ENCODE measurements around the gene ZNF652. TPM values are rescaled to one million over a fixed set of nuclear protein-coding genes. Genes with fewer than 3 reads are reported as not detected.
A peak's percentile ranks its signal among the peaks of the same experiment; 100 is the strongest.
"Not testable (repeated sequence)": the region's sequence is repeated elsewhere in the genome, so short reads cannot be mapped to it uniquely, and the experiment has no call there.

ZNF652 gene
- total RNA-seq, 3 donors from 2014 or later: 2.8 to 3.2 (median 3.1) TPM

DNA sequence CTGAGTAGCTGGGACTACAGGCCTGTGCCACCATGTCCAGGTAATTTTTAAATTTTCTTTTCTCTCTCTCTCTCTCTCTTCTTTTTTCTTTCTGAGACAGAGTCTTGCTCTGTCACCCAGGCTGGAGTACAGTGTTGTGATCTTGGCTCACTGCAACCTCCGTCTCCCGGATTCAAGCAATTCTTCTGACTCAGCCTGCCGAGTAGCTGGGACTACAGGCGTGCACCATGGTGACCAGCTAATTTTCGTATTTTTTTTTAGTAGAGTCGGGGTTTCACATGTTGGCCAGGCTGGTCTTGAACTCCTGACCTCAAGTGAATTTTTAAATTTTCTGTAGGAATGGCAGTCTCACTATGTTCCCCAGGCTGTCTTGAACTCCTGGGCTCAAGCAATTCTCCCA, 11.1 kb upstream of the ZNF652 start:
- no peaks in the 10 kb centered on the region for H3K9me3 Mint-ChIP-seq
- peaks cover 4% of the 10 kb centered on the region for H3K36me3 Mint-ChIP-seq (ENCODE audit: insufficient read depth)
- no peak for DNase-seq
- H3K4me3 Mint-ChIP-seq: no peak overlapping the region
- ATAC-seq: no peak
- H3K4me1 Mint-ChIP-seq (ENCODE audit: low read depth): peaks cover 6% of the 10 kb centered on the region
- no peaks in the 10 kb centered on the region for H3K27me3 Mint-ChIP-seq (ENCODE audit: low read depth)

DNA sequence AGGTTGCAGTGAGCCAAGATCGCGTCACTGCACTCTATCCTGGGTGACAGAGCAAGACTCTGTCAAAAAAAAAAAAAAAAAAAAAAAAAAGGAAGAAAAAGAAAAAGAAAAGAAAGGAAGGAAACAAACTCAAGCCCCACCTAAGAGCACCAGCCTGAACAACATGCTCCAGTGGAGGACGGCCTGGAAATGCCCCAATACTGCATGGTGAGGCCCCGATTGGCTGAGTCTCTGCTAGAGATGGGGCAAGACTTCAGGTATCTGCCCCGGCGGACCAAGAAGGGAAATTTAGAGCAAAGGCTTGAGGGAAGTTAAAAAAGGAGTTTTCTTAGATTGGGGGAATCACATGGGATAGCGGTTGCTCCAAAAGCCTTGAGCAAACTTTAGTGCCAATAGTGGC, 10.4 kb upstream of the ZNF652 start:
- Mint-ChIP-seq H3K4me1 (ENCODE audit: low read depth) (peaks cover 7% of the 10 kb centered on the region), H3K27me3 (ENCODE audit: low read depth) (no peaks in the 10 kb centered on the region), H3K36me3 (ENCODE audit: insufficient read depth) (peaks cover 4% of the 10 kb centered on the region), H3K4me3 (no peak overlapping the region), H3K9me3 (no peaks in the 10 kb centered on the region)
- DNase-seq (no peak), ATAC-seq (no peak)

DNA sequence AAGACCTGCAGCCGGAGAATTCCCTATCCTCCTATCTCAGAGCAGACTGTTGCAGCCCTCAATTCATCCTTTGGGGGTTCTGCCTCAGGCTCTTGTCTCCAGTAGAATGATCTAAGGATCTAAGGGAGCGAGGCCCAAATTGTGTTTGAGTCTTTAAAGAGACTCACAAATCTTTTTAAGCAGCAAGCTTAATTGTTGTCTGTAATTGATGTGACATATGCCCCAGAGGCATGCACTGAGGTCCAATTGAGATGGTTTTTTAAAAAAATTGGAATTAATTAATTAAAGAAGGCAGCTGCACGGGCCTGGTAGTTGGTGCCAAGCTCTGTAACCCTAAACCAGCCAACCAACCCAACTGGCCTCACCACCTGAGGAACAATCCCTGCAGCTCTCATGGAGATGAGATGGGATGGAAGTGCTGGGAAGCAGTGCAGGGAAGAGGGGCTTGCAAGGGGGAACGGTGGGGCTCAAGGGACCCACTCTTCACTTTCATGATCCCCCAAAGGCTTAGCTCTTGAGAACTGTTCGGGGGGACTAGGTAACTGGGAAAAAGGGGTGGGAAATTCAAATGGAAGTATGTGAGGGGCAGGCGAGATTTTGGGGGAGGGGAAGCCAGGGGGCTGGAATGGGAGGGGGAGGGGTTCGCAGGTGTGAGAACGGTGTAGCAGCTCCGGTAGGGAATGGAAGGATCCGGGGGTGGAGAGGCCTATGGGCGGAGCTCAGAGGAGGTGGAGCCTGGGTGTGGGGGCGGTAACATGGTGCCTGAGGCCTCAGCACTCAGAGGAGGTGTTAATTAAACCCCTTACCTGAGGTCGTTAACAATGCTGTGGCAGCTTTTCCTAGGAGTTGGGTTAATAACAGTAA, 9.2 kb upstream of the ZNF652 start:
- peaks cover 7% of the 10 kb centered on the region for H3K4me1 Mint-ChIP-seq (ENCODE audit: low read depth)
- no peaks in the 10 kb centered on the region for H3K9me3 Mint-ChIP-seq
- H3K27me3 Mint-ChIP-seq (ENCODE audit: low read depth): no peaks in the 10 kb centered on the region
- no peak for ATAC-seq
- H3K4me3 Mint-ChIP-seq: no peak overlapping the region
- H3K36me3 Mint-ChIP-seq (ENCODE audit: insufficient read depth): peaks cover 6% of the 10 kb centered on the region
- no peak for DNase-seq

DNA sequence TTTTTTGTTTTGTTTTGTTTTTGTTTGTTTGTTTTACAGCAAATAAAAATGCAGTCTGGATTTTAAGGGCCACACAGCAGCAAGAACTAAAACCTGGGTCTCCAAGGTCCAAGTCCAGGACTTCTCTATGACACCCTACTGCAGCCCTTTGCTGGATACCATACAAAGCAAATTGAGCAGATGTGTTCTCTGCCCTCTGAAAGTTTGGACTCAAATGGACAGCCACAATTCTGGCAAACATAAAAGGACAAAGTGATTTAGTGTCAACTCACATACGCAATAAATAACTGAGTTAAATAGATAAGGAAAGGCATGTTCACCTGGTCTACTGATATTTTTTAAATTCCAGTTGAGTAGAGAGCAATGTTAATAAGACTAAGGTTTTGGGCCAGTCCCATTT, 7.7 kb upstream of the ZNF652 start:
- Mint-ChIP-seq H3K9me3 (no peaks in the 10 kb centered on the region), H3K27me3 (ENCODE audit: low read depth) (no peaks in the 10 kb centered on the region), H3K36me3 (ENCODE audit: insufficient read depth) (peaks cover 2% of the 10 kb centered on the region), H3K4me3 (no peak overlapping the region), H3K4me1 (ENCODE audit: low read depth) (peaks cover 16% of the 10 kb centered on the region)
- DNase-seq (no peak), ATAC-seq (no peak)

DNA sequence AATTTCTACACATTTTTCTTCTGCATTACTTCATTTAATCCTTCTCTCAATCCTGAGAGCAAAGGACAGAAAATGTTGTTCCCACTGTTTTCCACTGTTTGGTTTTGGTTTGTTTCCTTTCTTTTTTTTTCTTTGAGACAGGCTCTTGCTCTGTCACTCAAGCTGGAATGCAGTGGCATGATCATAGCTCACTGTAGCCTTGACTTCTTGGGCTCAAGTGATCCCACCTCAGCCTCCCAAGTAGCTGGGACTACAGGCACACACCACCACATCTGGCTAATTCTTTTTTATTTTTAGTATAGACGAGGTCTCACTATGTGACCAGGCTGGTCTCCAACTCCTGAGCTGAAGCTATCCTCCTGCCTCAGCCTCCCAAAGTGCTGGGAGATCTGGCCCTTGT, 7.0 kb upstream of the ZNF652 start:
- H3K4me1 Mint-ChIP-seq (ENCODE audit: low read depth): peaks cover 17% of the 10 kb centered on the region
- peaks cover 2% of the 10 kb centered on the region for H3K36me3 Mint-ChIP-seq (ENCODE audit: insufficient read depth)
- ATAC-seq: no peak
- no peaks in the 10 kb centered on the region for H3K27me3 Mint-ChIP-seq (ENCODE audit: low read depth)
- no peaks in the 10 kb centered on the region for H3K9me3 Mint-ChIP-seq
- no peak for DNase-seq
- H3K4me3 Mint-ChIP-seq: no peak overlapping the region

DNA sequence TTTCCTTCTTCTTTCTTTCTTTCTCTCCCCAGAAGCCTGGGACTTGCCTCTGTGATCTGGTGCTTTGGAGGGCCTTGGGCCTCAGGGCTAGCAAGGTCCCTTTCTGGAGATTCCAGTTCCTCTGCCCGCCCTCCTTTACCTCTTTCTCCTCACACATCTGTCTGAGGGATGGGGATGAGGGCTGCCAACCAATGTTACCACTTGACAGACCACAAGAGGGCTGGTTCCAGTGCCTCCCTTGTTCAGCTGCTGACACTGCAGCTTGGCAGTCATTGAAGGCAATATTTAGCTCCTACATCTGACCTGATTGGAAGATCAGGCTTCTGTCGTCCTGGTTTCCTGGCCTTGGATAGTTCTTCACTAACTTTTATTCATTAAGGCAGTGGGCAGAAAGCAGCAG, 3.6 kb upstream of the ZNF652 start:
- H3K27me3 Mint-ChIP-seq (ENCODE audit: low read depth): no peaks in the 10 kb centered on the region
- ATAC-seq (no peak), DNase-seq (no peak)
- H3K4me1 Mint-ChIP-seq (ENCODE audit: low read depth): peaks cover 27% of the 10 kb centered on the region
- H3K4me3 Mint-ChIP-seq: no peak overlapping the region
- H3K9me3 Mint-ChIP-seq: no peaks in the 10 kb centered on the region
- peaks cover 2% of the 10 kb centered on the region for H3K36me3 Mint-ChIP-seq (ENCODE audit: insufficient read depth)

DNA sequence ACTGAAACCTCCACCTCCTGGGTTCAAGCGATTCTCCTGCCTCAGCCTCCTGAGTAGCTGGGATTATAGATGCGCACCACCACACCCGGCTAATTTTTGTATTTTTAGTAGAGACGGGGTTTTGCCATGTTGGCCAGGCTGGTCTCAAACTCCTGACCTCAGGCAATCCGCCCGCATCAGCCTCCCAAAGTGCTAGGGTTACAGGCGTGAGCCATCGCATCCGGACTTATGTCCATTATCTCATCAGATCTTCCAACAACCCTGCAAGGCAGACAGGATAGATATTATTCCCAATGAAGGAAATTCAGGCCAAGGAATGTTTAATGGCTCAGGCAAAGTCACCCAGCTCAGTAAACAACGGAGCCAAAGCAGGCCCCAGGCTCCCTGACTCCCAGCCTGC, 3.1 kb upstream of the ZNF652 start:
- ATAC-seq; H3K36me3 Mint-ChIP-seq (ENCODE audit: insufficient read depth); H3K27me3 Mint-ChIP-seq (ENCODE audit: low read depth); H3K4me3 Mint-ChIP-seq; DNase-seq; H3K9me3 Mint-ChIP-seq: not testable (repeated sequence)
- H3K4me1 Mint-ChIP-seq (ENCODE audit: low read depth): peaks cover 32% of the 10 kb centered on the region

DNA sequence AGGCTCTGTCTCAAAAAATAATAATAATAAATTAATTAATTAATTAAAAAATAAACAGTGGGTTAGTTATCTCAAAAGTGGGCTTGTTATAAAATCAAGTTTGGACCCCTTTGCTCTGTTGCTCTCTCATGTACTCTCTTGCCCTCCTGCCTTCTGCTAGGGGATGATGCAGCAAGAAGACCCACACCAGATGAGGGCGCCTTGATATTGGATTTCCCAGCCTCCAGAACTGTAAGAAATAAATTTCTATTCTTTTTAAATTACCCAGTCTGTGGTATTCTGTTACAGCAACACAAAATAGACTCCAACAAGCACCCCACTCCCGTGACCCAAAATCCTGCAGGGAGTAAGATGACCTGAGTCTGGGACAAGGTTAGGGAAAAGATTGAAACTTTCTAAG, 2.1 kb upstream of the ZNF652 start:
- H3K4me1 Mint-ChIP-seq (ENCODE audit: low read depth): peaks cover 42% of the 10 kb centered on the region

DNA sequence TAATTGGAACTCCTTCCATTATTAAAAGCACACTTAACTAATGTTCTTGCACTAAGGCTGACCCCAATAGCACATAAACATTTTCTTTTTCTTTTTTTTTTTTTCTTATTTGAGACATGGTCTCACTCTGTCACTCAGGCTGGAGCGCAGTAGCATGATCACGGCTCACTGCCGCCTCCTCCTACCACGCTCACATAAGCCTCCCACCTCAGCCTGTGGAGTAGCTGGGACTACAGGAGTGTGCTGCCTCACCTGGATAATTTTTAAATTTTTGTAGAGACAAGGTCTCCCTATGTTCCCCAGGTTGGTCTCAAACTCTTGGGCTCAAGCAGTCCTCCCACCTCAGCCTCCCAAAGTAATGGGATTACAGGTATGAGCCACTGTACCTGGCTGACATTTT, 1.2 kb upstream of the ZNF652 start:
- Mint-ChIP-seq H3K36me3 (ENCODE audit: insufficient read depth) (peaks cover 2% of the 10 kb centered on the region), H3K4me3 (peak overlapping the region; percentile 78), H3K27me3 (ENCODE audit: low read depth) (no peaks in the 10 kb centered on the region), H3K4me1 (ENCODE audit: low read depth) (peaks cover 47% of the 10 kb centered on the region), H3K9me3 (no peaks in the 10 kb centered on the region)
- DNase-seq (no peak), ATAC-seq (no peak)

More for the DNA sequence above, 2.1 kb upstream of the ZNF652 start:
- Mint-ChIP-seq H3K36me3 (ENCODE audit: insufficient read depth) (peaks cover 2% of the 10 kb centered on the region), H3K27me3 (ENCODE audit: low read depth) (no peaks in the 10 kb centered on the region), H3K4me3 (no peak overlapping the region), H3K9me3 (no peaks in the 10 kb centered on the region)
- ATAC-seq (no peak), DNase-seq (no peak)

DNA sequence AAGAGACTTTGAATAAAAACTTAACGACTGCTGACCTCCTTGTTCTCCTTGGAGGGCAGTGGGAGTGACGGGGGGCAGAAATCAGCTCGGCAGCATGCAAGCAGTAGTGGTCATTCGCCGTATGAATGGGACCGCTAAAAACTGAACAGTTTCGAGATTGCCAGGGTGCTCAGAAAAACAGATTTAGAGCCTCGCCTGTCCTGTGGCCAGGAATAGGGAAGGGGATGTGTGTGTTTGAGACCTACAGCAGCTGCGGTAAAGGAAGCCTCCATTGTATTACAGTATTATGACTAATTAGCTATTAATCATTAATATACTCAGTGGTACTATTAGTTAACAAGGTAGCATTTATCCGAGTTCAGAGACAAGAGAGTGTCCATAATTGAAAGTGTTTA, 670 bp upstream of the ZNF652 start:
- no peaks in the 10 kb centered on the region for H3K27me3 Mint-ChIP-seq (ENCODE audit: low read depth)
- DNase-seq (no peak), ATAC-seq (no peak)
- H3K9me3 Mint-ChIP-seq: no peaks in the 10 kb centered on the region
- peaks cover 2% of the 10 kb centered on the region for H3K36me3 Mint-ChIP-seq (ENCODE audit: insufficient read depth)
- H3K4me3 Mint-ChIP-seq: peak overlapping the region; percentile 78
- peaks cover 51% of the 10 kb centered on the region for H3K4me1 Mint-ChIP-seq (ENCODE audit: low read depth)

DNA sequence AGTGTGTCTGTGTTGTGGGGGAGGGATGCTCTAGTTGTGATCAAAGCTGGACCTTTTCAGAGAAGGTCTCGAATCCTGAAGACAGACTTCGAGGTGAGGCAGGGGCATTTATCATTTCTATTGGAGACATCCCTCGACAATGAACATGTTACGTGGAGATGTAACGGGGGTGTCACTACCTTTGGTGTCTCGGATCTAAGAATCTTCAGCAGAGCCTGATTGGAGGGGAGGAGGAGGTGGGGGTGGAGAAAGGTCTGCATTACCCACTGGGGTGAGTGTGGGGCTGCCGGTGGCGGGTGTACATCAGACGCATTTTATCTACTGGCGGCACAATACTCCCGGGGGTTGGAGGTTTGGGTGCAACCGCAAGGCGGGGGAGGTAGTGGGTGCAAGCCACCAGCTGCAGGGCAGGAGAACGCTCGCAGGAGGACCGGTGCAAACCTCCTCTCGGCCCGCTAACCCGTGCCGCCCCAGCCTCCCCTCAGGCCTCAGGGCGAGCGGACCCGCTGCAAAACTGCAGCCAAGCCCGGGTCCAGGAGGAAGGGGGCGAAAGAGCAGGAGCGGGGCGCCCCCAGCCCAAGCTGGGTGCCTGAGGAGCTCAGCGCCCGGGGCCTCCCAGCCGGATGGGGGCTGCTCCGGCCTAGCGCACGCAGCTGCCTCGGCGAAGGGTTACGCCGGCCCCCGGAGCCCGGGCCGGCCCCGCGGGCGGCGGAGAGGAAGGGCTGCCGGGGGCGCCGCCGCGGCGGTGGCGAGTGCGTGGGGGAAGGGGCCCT, 735 bp downstream of the ZNF652 start:
- H3K27me3 Mint-ChIP-seq (ENCODE audit: low read depth): no peaks in the 10 kb centered on the region
- peak overlapping the region; percentile 92 for H3K4me3 Mint-ChIP-seq
- no peaks in the 10 kb centered on the region for H3K9me3 Mint-ChIP-seq
- H3K36me3 Mint-ChIP-seq (ENCODE audit: insufficient read depth): no peaks in the 10 kb centered on the region
- ATAC-seq: peak; percentile 63 to 68
- peak; percentile 71 for DNase-seq
- peaks cover 60% of the 10 kb centered on the region for H3K4me1 Mint-ChIP-seq (ENCODE audit: low read depth)

DNA sequence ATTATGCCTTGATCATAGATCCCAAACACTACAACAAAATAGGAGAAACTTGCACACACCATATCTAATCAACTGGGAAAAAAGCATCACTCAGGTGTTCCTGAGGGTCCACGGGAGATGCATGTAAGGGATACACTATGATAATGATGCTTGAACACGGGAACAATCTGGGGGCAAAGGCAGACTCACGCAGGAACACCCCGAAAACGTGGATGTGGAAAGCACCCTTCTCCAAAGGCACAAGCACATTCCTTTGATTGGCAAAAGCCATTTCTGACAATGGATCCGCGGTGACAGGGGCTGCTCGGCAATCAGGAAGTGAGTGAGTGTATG, 1.3 kb downstream of the ZNF652 start:
- Mint-ChIP-seq H3K4me3 (peak overlapping the region; percentile 92), H3K9me3 (no peaks in the 10 kb centered on the region), H3K4me1 (ENCODE audit: low read depth) (peaks cover 61% of the 10 kb centered on the region), H3K36me3 (ENCODE audit: insufficient read depth) (no peaks in the 10 kb centered on the region), H3K27me3 (ENCODE audit: low read depth) (no peaks in the 10 kb centered on the region)
- DNase-seq: no peak
- peak in 1 of 2 donors; percentile 44 for ATAC-seq

DNA sequence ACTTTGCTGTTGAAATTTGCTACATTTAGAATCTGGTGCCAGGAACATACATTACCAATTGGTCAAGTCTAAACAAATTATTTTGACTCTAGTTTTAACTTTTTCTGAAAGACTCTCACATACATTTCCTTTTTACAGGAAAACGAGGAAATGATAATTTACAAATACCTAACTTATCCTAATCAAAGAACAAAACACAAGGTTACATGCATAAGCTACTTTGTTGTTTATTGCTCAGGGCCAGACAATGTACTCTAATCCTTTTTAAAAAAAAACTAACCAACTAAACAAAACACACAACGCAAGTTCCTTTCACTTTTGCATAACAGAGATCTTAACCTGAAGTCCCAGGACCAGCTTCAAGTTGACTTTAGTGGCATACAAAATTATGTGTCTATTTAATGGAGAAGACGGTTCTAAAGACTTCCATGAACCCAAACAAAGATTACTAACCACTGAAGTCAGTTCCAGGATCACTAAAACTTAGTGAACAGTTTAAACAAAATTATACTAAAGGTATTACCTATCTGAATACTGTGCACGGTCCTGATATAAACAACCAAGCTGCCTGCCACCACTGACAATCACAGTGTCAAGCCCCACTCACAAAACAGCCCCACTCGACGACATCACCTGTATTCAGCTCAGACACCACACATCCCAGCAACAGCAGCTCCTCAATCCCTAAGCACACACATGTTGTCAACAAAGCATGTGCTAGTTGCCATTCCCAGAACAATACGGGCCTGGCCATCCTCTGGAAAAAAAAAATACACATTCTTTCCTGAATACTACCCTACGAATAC, 1.9 kb downstream of the ZNF652 start:
- no peak for DNase-seq
- H3K9me3 Mint-ChIP-seq: no peaks in the 10 kb centered on the region
- peaks cover 56% of the 10 kb centered on the region for H3K4me1 Mint-ChIP-seq (ENCODE audit: low read depth)

DNA sequence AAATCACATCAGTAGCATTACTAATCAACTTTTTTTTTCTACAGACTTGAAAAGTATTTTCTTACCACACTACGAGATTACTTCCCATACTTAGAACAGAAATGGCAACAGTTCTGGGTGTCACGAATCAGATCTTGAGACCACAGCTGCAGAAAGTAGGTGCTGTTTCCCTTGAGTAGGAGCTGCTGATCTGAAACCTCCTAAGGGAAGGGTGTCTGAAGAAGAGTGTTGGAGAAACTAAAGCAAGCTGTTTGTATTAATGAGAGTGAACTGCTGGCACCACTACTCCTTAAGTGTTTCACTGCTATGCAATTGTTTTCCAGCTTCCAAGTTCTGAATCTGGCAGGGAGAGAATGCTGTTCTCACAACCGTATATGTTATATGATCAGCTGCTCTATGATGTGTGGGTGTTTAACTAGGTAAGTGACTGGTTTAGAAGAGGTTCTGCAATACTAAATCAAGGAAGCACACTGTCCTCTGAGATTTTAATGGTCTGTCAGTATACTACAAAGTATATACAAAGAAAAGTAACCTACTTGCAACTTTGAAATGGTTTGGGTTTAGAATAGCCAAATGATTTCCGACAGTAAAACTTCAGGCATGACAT, 3.3 kb downstream of the ZNF652 start:
- H3K9me3 Mint-ChIP-seq: no peaks in the 10 kb centered on the region
- no peak for DNase-seq
- ATAC-seq: peak; percentile 27 to 30
- H3K27me3 Mint-ChIP-seq (ENCODE audit: low read depth): no peaks in the 10 kb centered on the region
- no peaks in the 10 kb centered on the region for H3K36me3 Mint-ChIP-seq (ENCODE audit: insufficient read depth)
- H3K4me1 Mint-ChIP-seq (ENCODE audit: low read depth): peaks cover 55% of the 10 kb centered on the region
- H3K4me3 Mint-ChIP-seq: peak overlapping the region; percentile 92

More for the DNA sequence above, 1.9 kb downstream of the ZNF652 start:
- no peaks in the 10 kb centered on the region for H3K36me3 Mint-ChIP-seq (ENCODE audit: insufficient read depth)
- peak overlapping the region; percentile 92 for H3K4me3 Mint-ChIP-seq
- H3K27me3 Mint-ChIP-seq (ENCODE audit: low read depth): no peaks in the 10 kb centered on the region
- no peak for ATAC-seq
